ENCODE measurements around the gene TAF13. TPM values are rescaled to one million over a fixed set of nuclear protein-coding genes. Genes with fewer than 3 reads are reported as not detected.

The TAF13 gene
- total RNA-seq, 1 donor from 2014 or later = 38.8 TPM

DNA sequence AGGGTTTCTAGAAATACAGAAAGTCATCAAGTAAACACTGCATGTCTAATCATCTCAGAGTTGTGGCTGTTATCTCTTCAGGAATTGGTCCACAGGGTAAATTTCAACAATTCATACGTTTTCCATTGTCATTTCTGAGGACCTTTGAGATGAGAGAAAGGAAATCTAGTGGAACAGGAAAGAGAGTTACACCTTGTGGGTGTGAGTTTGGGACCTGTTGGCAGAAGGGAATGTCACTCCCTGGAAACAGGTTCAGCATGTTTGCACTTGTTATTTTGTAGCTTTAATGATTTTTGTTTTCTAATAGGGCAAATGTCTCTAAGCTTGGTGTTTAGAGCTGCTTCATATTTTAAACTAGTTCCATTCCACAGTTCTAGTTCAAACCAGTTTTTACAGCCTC is 20.3 kb upstream of the TAF13 start:
- no peak for TF ChIP-seq CTCF (IDR thresholded peaks at IDR 0.05)
- H3K27ac ChIP-seq = no peak overlapping the region
- H3K27me3 ChIP-seq (ENCODE audit: low read depth) = no peaks in the 10 kb centered on the region
- intact Hi-C loops (cut with DNase I) = no loop called here
- H3K4me3 ChIP-seq = no peak overlapping the region
- no peak for DNase-seq
- peaks cover 37% of the 10 kb centered on the region for H3K36me3 ChIP-seq
- peaks cover 41% of the 10 kb centered on the region for H3K4me1 ChIP-seq
- ATAC-seq = no peak
- no peaks in the 10 kb centered on the region for H3K9me3 ChIP-seq

- no peak overlapping the region for H3K27ac ChIP-seq
- H3K4me3 ChIP-seq = no peak overlapping the region
- peaks cover 37% of the 10 kb centered on the region for H3K36me3 ChIP-seq
- TF ChIP-seq CTCF (IDR thresholded peaks at IDR 0.05) = no peak
- peaks cover 37% of the 10 kb centered on the region for H3K4me1 ChIP-seq
- DNase-seq = no peak
- no peaks in the 10 kb centered on the region for H3K27me3 ChIP-seq (ENCODE audit: low read depth)
- intact Hi-C loops (cut with DNase I) = no loop called here
- ATAC-seq = no peak
- H3K9me3 ChIP-seq = no peaks in the 10 kb centered on the region
Measured at GRCh38 chr1:109095631-109096030, 19.8 kb upstream of the TAF13 start.

- Histone ChIP-seq H3K4me1 (peaks cover 42% of the 10 kb centered on the region), H3K9me3 (no peaks in the 10 kb centered on the region), H3K27ac (peak overlapping the region; percentile 50), H3K4me3 (no peak overlapping the region), H3K27me3 (ENCODE audit: low read depth) (no peaks in the 10 kb centered on the region), H3K36me3 (peaks cover 37% of the 10 kb centered on the region)
- intact Hi-C loops (cut with DNase I) = no loop called here
- no peak for DNase-seq
- TF ChIP-seq CTCF (IDR thresholded peaks at IDR 0.05) = no peak
- no peak for ATAC-seq
Measured at GRCh38 chr1:109094871-109095270, 19.1 kb upstream of the TAF13 start.

- TF ChIP-seq CTCF (IDR thresholded peaks at IDR 0.05) = no peak
- Histone ChIP-seq H3K4me3 (no peak overlapping the region), H3K27me3 (ENCODE audit: low read depth) (no peaks in the 10 kb centered on the region), H3K9me3 (no peaks in the 10 kb centered on the region), H3K27ac (peak overlapping the region; percentile 50), H3K36me3 (peaks cover 37% of the 10 kb centered on the region), H3K4me1 (peaks cover 42% of the 10 kb centered on the region)
- no peak for ATAC-seq
- no peak for DNase-seq
- intact Hi-C loops (cut with DNase I) = no loop called here
Measured at GRCh38 chr1:109094377-109094803, 18.6 kb upstream of the TAF13 start.

- no peak for TF ChIP-seq CTCF (IDR thresholded peaks at IDR 0.05)
- intact Hi-C loops (cut with DNase I) = no loop called here
- H3K4me1 ChIP-seq = peaks cover 46% of the 10 kb centered on the region
- peak overlapping the region; percentile 95 for H3K27ac ChIP-seq
- DNase-seq (no peak), ATAC-seq (peak in 1 of 2 donors; percentile 17)
- H3K9me3 ChIP-seq = no peaks in the 10 kb centered on the region
- peak overlapping the region; percentile 83 for H3K4me3 ChIP-seq
- H3K36me3 ChIP-seq = peaks cover 37% of the 10 kb centered on the region
- no peaks in the 10 kb centered on the region for H3K27me3 ChIP-seq (ENCODE audit: low read depth)
Measured at GRCh38 chr1:109091839-109092193, 16.0 kb upstream of the TAF13 start.
